ENCODE results near the gene TRAPPC14.
"Not testable (repeated sequence)": the region's sequence is repeated elsewhere in the genome, so short reads cannot be mapped to it uniquely, and the experiment has no call there.

TRAPPC14 gene

GRCh38 chr7:100132126-100132525, 26.4 kb downstream of the TRAPPC14 start:
- Histone ChIP-seq H3K27ac (ENCODE audit: low read depth, low read length, severe bottlenecking) (no peak overlapping the region), H3K9me3 (ENCODE audit: control insufficient read depth, low read length) (no peaks in the 10 kb centered on the region), H3K4me3 (ENCODE audit: extremely low read depth, insufficient read depth, low read length, poor library complexity, severe bottlenecking) (no peak overlapping the region), H3K36me3 (ENCODE audit: control insufficient read depth, insufficient read depth, low read length) (no peaks in the 10 kb centered on the region), H3K4me1 (ENCODE audit: control insufficient read depth, insufficient read depth, low read length, poor library complexity, severe bottlenecking) (peaks cover 4% of the 10 kb centered on the region)
- 81 to 83% methylated on average over 2 to 5 of the region's 7 CpGs for whole genome bisulfite sequencing, 2 experiments (ENCODE audit: insufficient coverage in 2 of 2)

GRCh38 chr7:100130608-100131453, 27.7 kb downstream of the TRAPPC14 start:
- peaks cover 4% of the 10 kb centered on the region for H3K4me1 ChIP-seq (ENCODE audit: control insufficient read depth, insufficient read depth, low read length, poor library complexity, severe bottlenecking)
- no peaks in the 10 kb centered on the region for H3K36me3 ChIP-seq (ENCODE audit: control insufficient read depth, insufficient read depth, low read length)
- WGBS, 2 experiments (ENCODE audit: insufficient coverage in 2 of 2), result 17% methylated on average over 23 to 24 of the region's 24 CpGs
- no peak overlapping the region for H3K4me3 ChIP-seq (ENCODE audit: extremely low read depth, insufficient read depth, low read length, poor library complexity, severe bottlenecking)
- H3K27ac ChIP-seq (ENCODE audit: low read depth, low read length, severe bottlenecking), result no peak overlapping the region
- H3K9me3 ChIP-seq (ENCODE audit: control insufficient read depth, low read length), result no peaks in the 10 kb centered on the region

- H3K4me1 ChIP-seq (ENCODE audit: control insufficient read depth, insufficient read depth, low read length, poor library complexity, severe bottlenecking); H3K36me3 ChIP-seq (ENCODE audit: control insufficient read depth, insufficient read depth, low read length); H3K4me3 ChIP-seq (ENCODE audit: extremely low read depth, insufficient read depth, low read length, poor library complexity, severe bottlenecking); H3K27ac ChIP-seq (ENCODE audit: low read depth, low read length, severe bottlenecking); H3K9me3 ChIP-seq (ENCODE audit: control insufficient read depth, low read length): not testable (repeated sequence)
- 89% methylated on average over 1 of the region's 1 CpG; no CpG with 5 or more reads in 1 of the 2 experiments for WGBS, 2 experiments (ENCODE audit: insufficient coverage in 2 of 2)
These were observed 28.3 kb downstream of the TRAPPC14 start for GRCh38 chr7:100130220-100130607.

- peaks cover 19% of the 10 kb centered on the region for H3K36me3 ChIP-seq (ENCODE audit: control insufficient read depth, insufficient read depth, low read length)
- H3K4me1 ChIP-seq (ENCODE audit: control insufficient read depth, insufficient read depth, low read length, poor library complexity, severe bottlenecking), result peaks cover 4% of the 10 kb centered on the region
- no peak overlapping the region for H3K27ac ChIP-seq (ENCODE audit: low read depth, low read length, severe bottlenecking)
- no peak overlapping the region for H3K4me3 ChIP-seq (ENCODE audit: extremely low read depth, insufficient read depth, low read length, poor library complexity, severe bottlenecking)
- 57 to 88% methylated on average over 1 of the region's 1 CpG for WGBS, 2 experiments (ENCODE audit: insufficient coverage in 2 of 2)
- no peaks in the 10 kb centered on the region for H3K9me3 ChIP-seq (ENCODE audit: control insufficient read depth, low read length)
These were observed 29.9 kb downstream of the TRAPPC14 start for GRCh38 chr7:100128637-100128963.

- WGBS, 2 experiments (ENCODE audit: insufficient coverage in 2 of 2), result 8% methylated on average over 35 to 37 of the region's 37 CpGs
- Histone ChIP-seq H3K36me3 (ENCODE audit: control insufficient read depth, insufficient read depth, low read length) (peaks cover 23% of the 10 kb centered on the region), H3K4me1 (ENCODE audit: control insufficient read depth, insufficient read depth, low read length, poor library complexity, severe bottlenecking) (peaks cover 4% of the 10 kb centered on the region), H3K27ac (ENCODE audit: low read depth, low read length, severe bottlenecking) (no peak overlapping the region), H3K4me3 (ENCODE audit: extremely low read depth, insufficient read depth, low read length, poor library complexity, severe bottlenecking) (peak overlapping the region; percentile 84), H3K9me3 (ENCODE audit: control insufficient read depth, low read length) (no peaks in the 10 kb centered on the region)
These were observed 30.5 kb downstream of the TRAPPC14 start for GRCh38 chr7:100127866-100128636.

- Histone ChIP-seq H3K27ac (ENCODE audit: low read depth, low read length, severe bottlenecking) (peak within 1 kb of the TSS; percentile 96), H3K36me3 (ENCODE audit: control insufficient read depth, insufficient read depth, low read length) (peaks cover 31% of the 10 kb centered on the region), H3K4me1 (ENCODE audit: control insufficient read depth, insufficient read depth, low read length, poor library complexity, severe bottlenecking) (no peaks in the 10 kb centered on the region), H3K4me3 (ENCODE audit: extremely low read depth, insufficient read depth, low read length, poor library complexity, severe bottlenecking) (peak within 1 kb of the TSS; percentile 84), H3K9me3 (ENCODE audit: control insufficient read depth, low read length) (no peaks in the 10 kb centered on the region)
- 0 to 1% methylated on average over 81 to 82 of the region's 85 CpGs for WGBS, 2 experiments (ENCODE audit: insufficient coverage in 2 of 2)
These were observed 31.3 kb downstream of the TRAPPC14 start, which contains the start of gene MBLAC1 for GRCh38 chr7:100126931-100127865. TSS of gene MBLAC1 (plus strand) at chr7:100126967. CDS start at chr7:100127396, 429 bp downstream.

GRCh38 chr7:100126239-100126930, 32.1 kb downstream of the TRAPPC14 start:
- peak overlapping the region; percentile 96 for H3K27ac ChIP-seq (ENCODE audit: low read depth, low read length, severe bottlenecking)
- peak overlapping the region; percentile 84 for H3K4me3 ChIP-seq (ENCODE audit: extremely low read depth, insufficient read depth, low read length, poor library complexity, severe bottlenecking)
- no peaks in the 10 kb centered on the region for H3K9me3 ChIP-seq (ENCODE audit: control insufficient read depth, low read length)
- H3K36me3 ChIP-seq (ENCODE audit: control insufficient read depth, insufficient read depth, low read length), result peaks cover 32% of the 10 kb centered on the region
- WGBS, 2 experiments (ENCODE audit: insufficient coverage in 2 of 2), result 16 to 21% methylated on average over 26 to 27 of the region's 29 CpGs
- H3K4me1 ChIP-seq (ENCODE audit: control insufficient read depth, insufficient read depth, low read length, poor library complexity, severe bottlenecking), result no peaks in the 10 kb centered on the region

- H3K9me3 ChIP-seq (ENCODE audit: control insufficient read depth, low read length), result no peaks in the 10 kb centered on the region
- 100% methylated on average over 2 of the region's 4 CpGs; no CpG with 5 or more reads in 1 of the 2 experiments for WGBS, 2 experiments (ENCODE audit: insufficient coverage in 2 of 2)
- no peak overlapping the region for H3K27ac ChIP-seq (ENCODE audit: low read depth, low read length, severe bottlenecking)
- H3K4me1 ChIP-seq (ENCODE audit: control insufficient read depth, insufficient read depth, low read length, poor library complexity, severe bottlenecking), result peaks cover 3% of the 10 kb centered on the region
- peaks cover 32% of the 10 kb centered on the region for H3K36me3 ChIP-seq (ENCODE audit: control insufficient read depth, insufficient read depth, low read length)
- no peak overlapping the region for H3K4me3 ChIP-seq (ENCODE audit: extremely low read depth, insufficient read depth, low read length, poor library complexity, severe bottlenecking)
These were observed 34.0 kb downstream of the TRAPPC14 start for GRCh38 chr7:100124301-100125230.

GRCh38 chr7:100122568-100122967, 36.0 kb downstream of the TRAPPC14 start:
- H3K4me1 ChIP-seq (ENCODE audit: control insufficient read depth, insufficient read depth, low read length, poor library complexity, severe bottlenecking), result peaks cover 3% of the 10 kb centered on the region
- H3K36me3 ChIP-seq (ENCODE audit: control insufficient read depth, insufficient read depth, low read length), result peaks cover 33% of the 10 kb centered on the region
- WGBS, 2 experiments (ENCODE audit: insufficient coverage in 2 of 2), result 88% methylated on average over 1 of the region's 1 CpG; no CpG with 5 or more reads in 1 of the 2 experiments
- H3K4me3 ChIP-seq (ENCODE audit: extremely low read depth, insufficient read depth, low read length, poor library complexity, severe bottlenecking), result no peak overlapping the region
- no peaks in the 10 kb centered on the region for H3K9me3 ChIP-seq (ENCODE audit: control insufficient read depth, low read length)
- H3K27ac ChIP-seq (ENCODE audit: low read depth, low read length, severe bottlenecking), result no peak overlapping the region

Measured in mesodermal cell (in vitro differentiated cells).